ENCODE data around the gene PPP2CA.

DNA sequence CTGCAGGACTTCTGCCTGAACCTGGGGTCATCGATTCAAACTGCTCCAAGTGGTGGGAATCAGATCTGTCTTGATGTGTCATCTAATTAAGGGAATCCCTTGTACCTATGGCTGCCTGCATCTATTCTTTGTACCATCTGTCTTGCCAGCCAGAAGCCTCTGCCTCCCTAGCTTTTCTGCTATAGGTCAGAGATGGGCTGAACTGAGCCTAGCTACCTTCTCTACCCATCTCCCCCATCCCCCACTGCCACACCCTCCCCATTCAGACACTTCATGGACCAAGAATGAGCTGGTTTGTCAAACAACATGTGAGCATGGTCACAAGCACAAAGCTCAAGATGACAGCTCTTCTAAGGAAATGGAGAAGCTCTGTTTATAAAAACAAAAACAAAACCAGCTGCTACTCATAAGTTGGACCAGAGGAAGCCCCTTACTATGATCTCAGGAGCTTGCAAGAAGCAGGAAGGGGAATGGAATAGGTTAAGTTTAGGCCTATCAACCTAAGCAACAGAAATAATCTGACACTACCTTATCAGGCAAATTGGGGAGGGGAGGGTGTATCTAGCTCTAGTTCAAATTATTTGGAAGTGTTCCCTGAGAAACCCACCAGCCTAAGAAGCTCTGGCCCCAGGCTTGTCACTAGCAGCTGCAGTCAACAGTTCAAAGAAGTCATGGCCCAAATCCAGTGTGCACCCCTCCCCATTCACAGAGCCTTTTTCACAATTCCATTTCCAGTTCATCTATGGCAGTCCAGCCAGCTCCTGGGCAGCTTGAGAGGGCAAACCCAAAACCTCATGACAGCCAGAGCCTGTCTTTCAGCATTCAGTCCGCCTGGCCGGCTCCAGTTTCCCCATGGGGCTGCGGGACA is 79.0 kb downstream of the PPP2CA start:
- TF ChIP-seq CTCF (IDR thresholded peaks at IDR 0.05 in 8 of 11, conservative IDR thresholded peaks at IDR 0.05 in 3 of 11) (no peak), POLR2AphosphoS5 (IDR thresholded peaks at IDR 0.05) (peak in 1 of 3 donors; percentile 11), POLR2A (IDR thresholded peaks at IDR 0.05) (no peak)

All from spleen (tissue), 7 donors.